Esophagus squamous epithelium (tissue), 4 donors: ENCODE data around the gene DHCR7.

ENCODE experiments used
- CTCF ChIP-seq, 6 experiments: fragments of 450-650 bp in 4 of 6; fragments of 200-600 bp in 2 of 6; sonication (generic) in 2 of 6; IDR thresholded peaks; one replicate each; pipeline ENCODE4 v1.5.1; 2016 to 2019; ENCODE audit warnings: antibody characterized with exemption in 6 of 6, mild to moderate bottlenecking in 4 of 6, moderate library complexity in 4 of 6
- POLR2A ChIP-seq, 4 donors: fragments of 450-650 bp; IDR thresholded peaks; one replicate each; pipeline ENCODE4 v1.6.1; 2017; ENCODE audit warnings: antibody characterized with exemption in 4 of 4, mild to moderate bottlenecking in 4 of 4, moderate library complexity in 3 of 4

GRCh38 chr11:71428861-71429435 lies 19.2 kb downstream of the DHCR7 start:
- TF ChIP-seq CTCF (IDR thresholded peaks at IDR 0.05) (no peak), POLR2A (IDR thresholded peaks at IDR 0.05) (no peak)
